Stimulated activated naive CD8-positive, alpha-beta T cell treated with anti-CD3 and anti-CD28 coated beads, Interleukin-15, amount 100 ng/mL, for 72 hours (primary cell): ENCODE data around the gene ACADM.
A peak's percentile ranks its signal among the peaks of the same experiment; 100 is the strongest.
"Not testable (repeated sequence)": the region's sequence is repeated elsewhere in the genome, so short reads cannot be mapped to it uniquely, and the experiment has no call there.

Source experiments
- ATAC-seq: fragments of 150-1000 bp; cut with Tn5 transposase; 2 replicates; pipeline ENCODE4 v1.10.0; 2021; ENCODE audit warnings: mild to moderate bottlenecking, moderate library complexity
- DNase-seq, 2 donors: peaks; one replicate each; pipeline ENCODE4 v3.0.0; 2021 to 2022
- H3K27ac Mint-ChIP-seq, 2 donors: one replicate each; pipeline ENCODE4 v1.8.0; 2022; ENCODE audit warnings: mild to moderate bottlenecking in 2 of 2, mixed read lengths in 2 of 2, moderate library complexity in 2 of 2
- H3K27me3 Mint-ChIP-seq: one replicate; pipeline ENCODE4 v1.8.0; 2022; ENCODE audit warnings: mixed read lengths
- H3K4me1 Mint-ChIP-seq: one replicate; pipeline ENCODE4 v1.8.0; 2022; ENCODE audit warnings: mild to moderate bottlenecking, mixed read lengths
- H3K4me3 Mint-ChIP-seq, 2 donors: one replicate each; pipeline ENCODE4 v1.8.0; 2022; ENCODE audit warnings: mild to moderate bottlenecking in 2 of 2, mixed read lengths in 2 of 2, moderate library complexity in 1 of 2
- H3K9me3 Mint-ChIP-seq, 2 donors: one replicate each; pipeline ENCODE4 v1.8.0; 2022; ENCODE audit warnings: mixed read lengths in 2 of 2

ACADM gene

DNA sequence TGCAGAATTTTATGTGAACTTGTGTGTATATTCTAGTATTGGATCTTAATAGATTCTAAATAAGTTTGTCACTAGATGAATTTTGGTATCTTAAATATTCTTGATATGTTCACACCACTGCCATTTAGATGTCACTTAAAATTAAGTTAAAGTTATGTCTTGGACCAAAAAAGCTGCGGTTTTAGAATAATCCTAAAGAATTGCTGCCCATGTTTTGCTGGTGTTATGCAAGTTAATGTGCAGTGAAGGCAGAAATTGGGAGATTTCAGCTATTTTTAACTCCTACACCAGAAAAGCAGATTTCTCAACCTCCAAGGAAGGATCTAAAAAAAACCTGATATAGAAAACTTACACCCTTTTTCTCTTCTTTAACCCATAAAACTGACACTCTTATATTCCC lies 757 bp downstream of the ACADM start:
- peaks cover 42% of the 10 kb centered on the region for H3K4me1 Mint-ChIP-seq
- peak overlapping the region; percentile 99 to 100 for H3K4me3 Mint-ChIP-seq
- peak overlapping the region; percentile 100 for H3K27ac Mint-ChIP-seq
- ATAC-seq (no peak), DNase-seq (no peak)
- no peaks in the 10 kb centered on the region for H3K27me3 Mint-ChIP-seq
- no peaks in the 10 kb centered on the region for H3K9me3 Mint-ChIP-seq

DNA sequence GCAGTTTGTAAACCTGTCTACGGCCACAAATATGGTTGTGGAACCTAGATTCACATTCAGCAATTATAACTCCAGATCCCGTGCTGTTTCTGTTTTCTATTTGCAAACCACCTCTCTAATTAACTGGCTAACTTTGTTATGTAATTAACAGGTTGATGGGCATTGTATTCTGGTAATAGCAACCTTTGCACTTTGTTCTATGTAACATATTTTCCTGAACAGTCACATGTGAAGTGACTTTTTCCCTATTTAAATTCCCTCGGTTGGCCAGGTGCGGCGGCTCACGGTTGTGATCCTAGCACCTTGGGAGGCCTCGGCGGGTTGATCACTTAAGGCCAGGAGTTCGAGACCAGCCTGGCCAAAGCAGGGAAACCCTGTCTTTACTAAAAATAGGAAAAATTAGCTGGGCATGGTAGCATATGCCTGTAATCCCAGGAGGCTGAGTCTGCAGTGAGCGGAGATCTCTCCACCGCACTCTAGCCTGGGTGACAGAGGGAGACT lies 1.4 kb downstream of the ACADM start:
- no peak overlapping the region for H3K27ac Mint-ChIP-seq

DNA sequence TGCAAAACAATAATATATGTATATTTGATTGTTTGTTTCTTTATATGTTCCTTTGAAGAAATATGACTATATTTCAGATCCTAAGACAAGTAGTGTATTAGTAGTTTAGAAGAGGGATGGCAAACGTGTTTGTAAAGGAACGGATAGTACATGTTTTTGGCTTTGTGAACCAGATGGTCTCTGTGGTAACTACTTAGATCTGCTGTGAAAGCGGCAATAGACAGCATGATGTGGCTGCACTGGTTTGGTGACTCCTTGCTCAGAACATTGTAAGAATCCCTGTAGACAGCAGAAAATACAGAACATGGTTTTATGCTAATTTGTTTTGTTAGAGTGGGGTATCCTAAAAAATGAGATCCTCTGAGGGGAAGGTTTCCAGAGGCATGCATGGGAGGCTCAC lies 3.1 kb downstream of the ACADM start:
- ATAC-seq: no peak
- H3K27me3 Mint-ChIP-seq: no peaks in the 10 kb centered on the region
- peak overlapping the region in 1 of 2 donors; percentile 17 for H3K4me3 Mint-ChIP-seq
- no peaks in the 10 kb centered on the region for H3K9me3 Mint-ChIP-seq
- no peak for DNase-seq
- H3K4me1 Mint-ChIP-seq: peaks cover 42% of the 10 kb centered on the region
- H3K27ac Mint-ChIP-seq: no peak overlapping the region

More for the DNA sequence above, 1.4 kb downstream of the ACADM start:
- ATAC-seq (no peak), DNase-seq (no peak)
- H3K4me1 Mint-ChIP-seq: peaks cover 36% of the 10 kb centered on the region
- H3K27me3 Mint-ChIP-seq: no peaks in the 10 kb centered on the region
- H3K4me3 Mint-ChIP-seq: peak overlapping the region; percentile 99 to 100
- no peaks in the 10 kb centered on the region for H3K9me3 Mint-ChIP-seq

DNA sequence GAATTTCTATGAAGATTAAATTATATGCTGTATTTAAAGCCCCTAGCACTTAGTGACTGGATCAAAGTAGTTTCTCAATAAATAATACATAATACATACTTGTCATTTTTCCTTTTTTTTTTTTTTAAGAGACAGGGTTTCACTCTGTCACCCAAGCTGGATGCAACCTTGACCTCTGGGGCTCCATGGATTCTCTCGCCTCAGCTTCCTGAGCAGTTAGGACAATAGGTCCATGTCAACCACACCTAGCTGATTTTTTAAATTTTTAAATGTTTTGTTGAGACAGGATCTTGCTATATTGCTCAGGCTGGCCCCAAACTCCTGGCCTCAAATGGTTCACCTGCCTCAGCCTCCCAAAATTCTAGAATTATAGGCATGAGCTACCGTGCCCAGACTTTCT lies 5.9 kb downstream of the ACADM start:
- no peak overlapping the region for H3K27ac Mint-ChIP-seq
- peaks cover 33% of the 10 kb centered on the region for H3K4me1 Mint-ChIP-seq
- ATAC-seq (no peak), DNase-seq (no peak)
- H3K4me3 Mint-ChIP-seq: no peak overlapping the region
- no peaks in the 10 kb centered on the region for H3K27me3 Mint-ChIP-seq
- H3K9me3 Mint-ChIP-seq: no peaks in the 10 kb centered on the region

DNA sequence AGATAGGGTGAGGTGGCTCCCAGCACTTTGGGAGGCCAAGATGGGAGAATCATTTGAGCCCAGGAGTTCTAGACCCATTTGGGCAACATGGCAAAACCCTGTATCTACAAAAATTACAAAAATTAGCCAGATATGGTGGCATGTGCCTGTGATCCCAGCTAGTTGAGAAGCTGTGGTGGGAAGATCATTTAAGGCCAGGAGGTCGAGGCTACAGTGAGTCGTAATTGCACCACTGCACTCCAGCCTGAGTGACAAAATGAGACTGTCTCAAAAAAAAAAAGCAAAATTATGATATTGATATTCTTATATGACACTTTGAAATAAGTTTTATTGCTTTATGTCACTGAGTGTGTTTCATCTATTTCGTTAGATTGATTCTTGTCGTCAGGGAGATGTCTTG lies 7.4 kb downstream of the ACADM start:
- DNase-seq (no peak), ATAC-seq (no peak)
- no peak overlapping the region for H3K27ac Mint-ChIP-seq
- no peaks in the 10 kb centered on the region for H3K27me3 Mint-ChIP-seq
- H3K9me3 Mint-ChIP-seq: no peaks in the 10 kb centered on the region
- H3K4me3 Mint-ChIP-seq: no peak overlapping the region
- peaks cover 18% of the 10 kb centered on the region for H3K4me1 Mint-ChIP-seq

DNA sequence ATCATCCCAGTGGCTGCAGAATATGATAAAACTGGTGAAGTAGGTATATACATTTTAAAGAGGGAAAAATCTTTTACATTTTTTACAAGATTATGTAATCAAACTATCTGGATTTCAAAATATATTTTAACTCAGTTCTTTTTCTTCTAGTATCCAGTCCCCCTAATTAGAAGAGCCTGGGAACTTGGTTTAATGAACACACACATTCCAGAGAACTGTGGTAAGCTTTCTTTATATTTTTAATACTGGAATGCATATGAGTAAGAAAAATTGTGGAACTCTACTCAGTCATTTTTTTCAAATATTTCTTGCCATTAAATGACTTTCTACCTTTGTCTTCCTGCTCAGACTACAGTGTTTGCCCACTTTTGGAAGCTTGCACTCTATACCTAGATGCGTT lies 8.2 kb downstream of the ACADM start:
- DNase-seq (no peak), ATAC-seq (no peak)
- no peaks in the 10 kb centered on the region for H3K9me3 Mint-ChIP-seq
- no peak overlapping the region for H3K27ac Mint-ChIP-seq
- no peak overlapping the region for H3K4me3 Mint-ChIP-seq
- H3K4me1 Mint-ChIP-seq: peaks cover 10% of the 10 kb centered on the region
- no peaks in the 10 kb centered on the region for H3K27me3 Mint-ChIP-seq

DNA sequence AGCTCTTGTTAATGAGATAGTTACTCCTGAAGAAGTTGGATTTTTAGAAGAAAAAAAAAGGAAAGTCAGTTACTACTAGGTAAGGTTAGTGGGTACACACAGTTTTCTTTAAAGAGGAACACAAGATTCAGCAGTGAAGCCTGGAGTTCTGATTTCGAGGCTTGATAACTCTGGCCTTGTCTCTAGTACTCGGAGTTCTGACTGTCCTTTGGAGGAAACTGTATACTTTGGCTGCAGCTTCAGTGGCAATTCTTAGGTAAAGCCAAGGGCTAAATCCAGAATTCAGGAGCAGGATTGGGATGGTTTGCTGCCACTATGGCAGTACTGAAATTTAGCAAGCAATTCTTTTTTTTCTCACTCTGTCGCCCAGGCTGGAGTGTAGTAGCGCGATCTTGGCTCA lies 9.2 kb downstream of the ACADM start:
- peaks cover 7% of the 10 kb centered on the region for H3K4me1 Mint-ChIP-seq
- no peak overlapping the region for H3K4me3 Mint-ChIP-seq
- H3K27ac Mint-ChIP-seq: no peak overlapping the region
- no peaks in the 10 kb centered on the region for H3K27me3 Mint-ChIP-seq
- no peaks in the 10 kb centered on the region for H3K9me3 Mint-ChIP-seq
- no peak for ATAC-seq
- no peak for DNase-seq

DNA sequence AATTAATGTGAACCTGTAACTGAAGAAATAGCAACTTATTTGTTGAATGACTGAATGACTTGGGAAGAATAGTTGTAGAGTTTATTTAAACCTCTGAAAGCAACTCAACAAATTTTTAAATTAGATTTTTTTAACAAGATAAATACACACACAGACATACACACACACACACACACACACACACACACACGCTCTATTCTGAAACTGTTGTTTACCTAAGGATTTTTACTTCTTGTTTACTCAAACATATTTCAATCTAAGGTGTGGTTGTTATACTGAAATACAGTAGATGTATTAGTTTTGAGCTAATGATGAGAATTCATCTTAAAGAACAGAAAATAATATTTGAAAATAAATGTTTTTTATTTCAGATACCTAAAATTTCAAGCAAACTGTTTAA lies 11.5 kb downstream of the ACADM start:
- Mint-ChIP-seq H3K4me1 (peaks cover 7% of the 10 kb centered on the region), H3K4me3 (no peak overlapping the region), H3K27me3 (no peaks in the 10 kb centered on the region), H3K27ac (no peak overlapping the region), H3K9me3 (no peaks in the 10 kb centered on the region)
- ATAC-seq: no peak
- no peak for DNase-seq

DNA sequence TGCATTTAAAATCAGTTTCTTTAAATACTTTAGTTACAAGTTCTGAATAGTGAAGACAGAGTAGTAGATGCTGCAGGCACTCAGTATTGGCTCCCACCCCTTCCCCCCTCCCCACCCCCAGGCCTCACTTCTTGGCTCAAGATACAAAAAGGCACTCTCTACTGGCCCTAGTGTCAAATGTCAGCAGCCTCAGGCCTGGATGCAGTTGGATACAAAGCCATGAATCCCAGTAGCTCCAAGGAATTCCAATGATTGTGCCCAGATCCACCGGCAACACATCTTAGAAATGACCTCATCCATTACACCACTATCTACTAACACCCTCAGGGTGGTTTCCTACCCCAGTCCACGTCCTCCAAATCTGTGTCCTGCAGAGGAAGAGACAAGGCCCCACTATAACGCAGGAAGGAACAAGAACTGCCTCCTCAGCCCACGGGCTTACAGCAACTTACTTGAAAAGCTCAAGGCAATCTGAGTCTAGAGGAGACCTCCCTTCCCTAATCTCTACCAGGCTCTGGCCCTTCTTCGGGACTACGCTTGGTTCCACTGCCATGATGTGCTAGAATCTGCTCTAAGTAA lies 17.6 kb downstream of the ACADM start:
- H3K27ac Mint-ChIP-seq: peak overlapping the region; percentile 76 to 80
- no peaks in the 10 kb centered on the region for H3K9me3 Mint-ChIP-seq
- DNase-seq: no peak
- peaks cover 7% of the 10 kb centered on the region for H3K4me1 Mint-ChIP-seq
- no peak overlapping the region for H3K4me3 Mint-ChIP-seq
- ATAC-seq: no peak
- H3K27me3 Mint-ChIP-seq: no peaks in the 10 kb centered on the region

DNA sequence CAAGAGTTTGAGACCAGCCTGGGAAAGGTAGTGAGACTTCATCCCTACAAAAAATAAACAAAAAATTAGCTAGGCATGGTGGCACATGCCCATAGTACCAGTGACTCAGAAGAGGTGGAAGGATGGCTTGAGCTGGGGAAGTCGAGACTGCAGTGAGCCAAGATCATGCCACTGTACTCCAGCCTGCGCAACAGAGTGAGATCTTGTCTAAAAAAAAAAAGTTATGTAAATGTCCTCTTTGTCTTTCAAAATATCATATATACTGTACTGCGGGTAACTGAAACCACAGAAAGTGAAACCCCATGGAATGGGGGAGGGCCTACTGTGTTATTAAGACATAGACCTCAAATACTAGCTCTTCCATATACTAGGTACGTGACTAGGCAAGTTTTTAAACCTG lies 20.8 kb downstream of the ACADM start:
- DNase-seq (no peak), ATAC-seq (peak; percentile 37)
- Mint-ChIP-seq H3K9me3 (no peaks in the 10 kb centered on the region), H3K27me3 (no peaks in the 10 kb centered on the region), H3K4me3 (no peak overlapping the region), H3K27ac (peak overlapping the region in 1 of 2 donors; percentile 27), H3K4me1 (peaks cover 7% of the 10 kb centered on the region)

DNA sequence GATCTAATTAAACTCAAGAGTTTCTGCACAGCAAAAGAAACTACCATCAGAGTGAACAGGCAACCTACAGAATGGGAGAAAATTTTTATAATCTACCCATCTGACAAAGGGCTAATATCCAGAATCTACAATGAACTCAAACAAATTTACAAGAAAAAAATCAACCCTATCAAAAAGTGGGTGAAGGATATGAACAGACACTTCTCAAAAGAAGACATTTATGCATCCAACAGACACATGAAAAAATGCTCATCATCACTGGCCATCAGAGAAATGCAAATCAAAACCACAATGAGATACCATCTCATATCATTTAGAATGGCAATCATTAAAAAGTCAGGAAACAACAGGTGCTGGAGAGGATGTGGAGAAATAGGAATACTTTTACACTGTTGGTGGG lies 32.7 kb downstream of the ACADM start:
- H3K4me1 Mint-ChIP-seq, H3K27me3 Mint-ChIP-seq, ATAC-seq, H3K27ac Mint-ChIP-seq, DNase-seq, H3K4me3 Mint-ChIP-seq: not testable (repeated sequence)
- H3K9me3 Mint-ChIP-seq: peaks cover 6 to 18% of the 10 kb centered on the region in 2 donors

DNA sequence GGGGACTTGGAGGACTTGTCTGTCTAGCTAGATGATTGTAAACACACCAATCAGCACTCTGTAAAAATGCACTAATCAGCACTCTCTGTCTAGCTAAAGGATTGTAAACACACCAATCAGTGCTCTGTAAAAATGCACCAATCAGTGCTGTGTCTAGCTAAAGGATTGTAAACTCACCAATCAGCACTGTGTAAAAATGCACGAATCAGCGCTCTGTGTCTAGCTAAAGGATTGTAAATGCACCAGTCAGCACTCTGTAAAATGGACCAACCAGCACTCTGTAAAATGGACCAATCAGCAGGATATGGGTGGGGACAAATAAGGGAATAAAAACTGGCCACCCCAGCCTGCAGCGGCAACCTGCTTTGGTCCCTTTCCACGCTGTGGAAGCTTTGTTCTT lies 34.0 kb downstream of the ACADM start:
- DNase-seq, H3K27me3 Mint-ChIP-seq, ATAC-seq, H3K4me1 Mint-ChIP-seq, H3K27ac Mint-ChIP-seq, H3K4me3 Mint-ChIP-seq: not testable (repeated sequence)
- H3K9me3 Mint-ChIP-seq: peaks cover 6 to 18% of the 10 kb centered on the region in 2 donors

DNA sequence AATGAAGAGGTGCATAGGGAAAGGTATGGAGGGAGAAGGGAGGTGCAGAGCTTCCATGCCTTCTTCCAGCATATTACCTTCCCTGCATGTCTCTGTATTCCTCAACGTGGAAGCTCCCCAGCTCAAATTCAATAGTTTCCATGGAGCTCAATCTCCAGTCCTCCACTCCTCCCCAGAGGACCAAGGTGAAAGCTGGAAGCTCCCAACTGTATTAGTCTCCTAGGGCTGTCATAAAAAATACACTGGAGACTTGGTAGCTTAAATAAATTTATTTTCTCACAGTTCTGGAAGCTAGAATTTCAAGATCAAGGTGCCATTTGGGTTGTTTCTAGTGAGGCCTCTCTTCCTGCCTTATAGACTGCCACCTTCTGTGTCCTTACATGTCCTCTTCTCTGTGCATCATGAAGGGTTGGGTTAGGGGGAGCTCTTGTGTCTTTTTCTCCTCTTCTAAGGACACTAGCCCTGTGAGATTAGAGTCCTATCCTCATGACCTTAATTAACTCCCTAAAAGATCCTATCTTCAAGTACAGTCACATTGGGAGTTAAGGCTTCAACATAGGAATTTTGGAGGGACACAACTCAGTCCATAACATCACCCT lies 39.6 kb downstream of the ACADM start:
- no peak overlapping the region for H3K27ac Mint-ChIP-seq

DNA sequence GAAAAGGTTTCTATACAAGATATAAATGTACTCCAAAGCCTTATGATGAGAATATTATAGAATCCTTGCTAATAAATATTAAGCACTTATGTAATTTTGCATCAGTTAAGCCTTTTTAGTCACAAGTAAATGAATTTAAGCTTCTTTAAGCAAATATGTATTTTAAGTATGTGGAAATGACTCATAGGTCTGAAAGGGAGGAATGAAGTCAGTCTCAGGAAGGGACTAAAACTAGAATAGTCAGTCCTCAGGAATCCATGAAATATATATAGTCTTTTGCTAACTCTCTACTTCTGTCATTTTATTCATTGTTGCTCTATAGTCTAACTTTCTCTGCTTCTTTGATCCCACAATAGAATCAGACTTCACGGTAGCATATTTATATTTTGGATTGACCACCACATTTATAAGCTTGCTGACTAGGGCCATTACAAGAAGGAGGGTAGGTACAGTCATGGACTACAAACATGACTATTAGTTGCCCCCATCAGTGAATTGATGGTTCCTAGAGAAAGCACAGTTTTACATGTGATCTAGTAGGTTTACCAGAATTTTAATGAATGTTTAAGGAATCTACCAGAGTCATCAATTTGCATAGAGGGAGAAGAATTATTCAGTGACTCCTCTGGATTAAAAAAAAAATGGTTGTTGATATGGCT lies 41.3 kb downstream of the ACADM start:
- Mint-ChIP-seq H3K4me1 (peaks cover 7% of the 10 kb centered on the region), H3K27ac (peak overlapping the region in 1 of 2 donors; percentile 21), H3K27me3 (no peaks in the 10 kb centered on the region), H3K9me3 (peaks cover 0 to 5% of the 10 kb centered on the region in 2 donors), H3K4me3 (no peak overlapping the region)
- no peak for DNase-seq
- no peak for ATAC-seq

More for the DNA sequence above, 39.6 kb downstream of the ACADM start:
- Mint-ChIP-seq H3K9me3 (peaks cover 0 to 5% of the 10 kb centered on the region in 2 donors), H3K27me3 (no peaks in the 10 kb centered on the region), H3K4me1 (peaks cover 7% of the 10 kb centered on the region), H3K4me3 (no peak overlapping the region)
- ATAC-seq (no peak), DNase-seq (no peak)

DNA sequence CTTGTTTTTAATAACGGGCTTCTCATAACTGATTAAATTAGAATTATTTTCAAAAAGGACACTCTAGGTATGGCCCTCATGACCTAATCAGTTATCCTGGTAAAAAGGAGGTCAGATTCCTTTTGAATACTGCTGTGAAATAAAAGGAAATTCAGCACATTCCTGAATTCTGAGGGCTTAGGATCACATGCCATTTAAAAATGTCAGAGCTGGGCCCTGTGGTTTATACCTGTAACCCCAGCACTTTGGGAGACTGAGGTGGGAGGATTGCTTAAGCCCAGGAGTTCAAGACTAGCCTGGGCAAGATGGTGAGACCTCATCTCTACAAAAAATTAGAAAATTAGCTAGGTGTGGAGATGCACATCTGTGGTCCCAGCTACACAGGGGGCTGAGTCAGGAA lies 43.5 kb downstream of the ACADM start:
- ATAC-seq (no peak), DNase-seq (no peak)
- H3K4me1 Mint-ChIP-seq: peaks cover 7% of the 10 kb centered on the region
- no peak overlapping the region for H3K4me3 Mint-ChIP-seq
- H3K27ac Mint-ChIP-seq: no peak overlapping the region
- peaks cover 8% of the 10 kb centered on the region for H3K27me3 Mint-ChIP-seq
- H3K9me3 Mint-ChIP-seq: peaks cover 0 to 5% of the 10 kb centered on the region in 2 donors

DNA sequence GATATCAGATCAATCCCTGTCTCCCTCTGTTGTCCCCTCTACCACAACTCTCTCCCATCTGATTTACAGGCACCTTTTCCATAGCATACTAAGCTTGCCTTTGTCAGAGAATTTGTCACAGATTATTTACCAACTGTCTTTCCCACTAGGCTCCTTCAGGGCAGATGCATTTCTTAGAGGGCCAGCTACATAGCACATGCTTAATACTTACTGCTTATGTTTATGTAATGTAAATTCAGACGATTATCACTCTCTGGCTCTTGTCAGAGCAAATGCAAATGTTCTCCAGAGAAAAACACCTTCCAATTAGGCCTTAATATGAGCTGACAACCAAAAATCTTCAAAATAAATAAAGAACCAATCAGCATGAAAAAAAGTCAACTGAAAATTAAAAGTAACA lies 46.3 kb downstream of the ACADM start:
- Mint-ChIP-seq H3K4me1 (no peaks in the 10 kb centered on the region), H3K27me3 (peaks cover 16% of the 10 kb centered on the region), H3K27ac (no peak overlapping the region), H3K9me3 (peaks cover 0 to 6% of the 10 kb centered on the region in 2 donors), H3K4me3 (no peak overlapping the region)
- DNase-seq (no peak), ATAC-seq (no peak)
